ENCODE results near the gene RCOR1. TPM values are rescaled to one million over a fixed set of nuclear protein-coding genes. Genes with fewer than 3 reads are reported as not detected.

RCOR1 gene
- total RNA-seq, 2 experiments from 2014 or later = 16.1 to 16.2 TPM

- Mint-ChIP-seq H3K27me3 (no peaks in the 10 kb centered on the region), H3K27ac (no peak overlapping the region), H3K4me3 (no peak overlapping the region), H3K4me1 (ENCODE audit: low read depth) (no peaks in the 10 kb centered on the region), H3K36me3 (ENCODE audit: low read depth) (peaks cover 12% of the 10 kb centered on the region), H3K9me3 (peaks cover 4% of the 10 kb centered on the region)
- ChIA-PET CTCF (no interaction called here), POLR2A (no interaction called here)
- no peak for TF ChIP-seq CTCF (IDR thresholded peaks at IDR 0.05)
- ATAC-seq = no peak
- intact Hi-C loops (cut with micrococcal nuclease) = no loop called here
- no peak for DNase-seq
Measured at GRCh38 chr14:102738373-102739189, 146.1 kb downstream of the RCOR1 start.

DNA sequence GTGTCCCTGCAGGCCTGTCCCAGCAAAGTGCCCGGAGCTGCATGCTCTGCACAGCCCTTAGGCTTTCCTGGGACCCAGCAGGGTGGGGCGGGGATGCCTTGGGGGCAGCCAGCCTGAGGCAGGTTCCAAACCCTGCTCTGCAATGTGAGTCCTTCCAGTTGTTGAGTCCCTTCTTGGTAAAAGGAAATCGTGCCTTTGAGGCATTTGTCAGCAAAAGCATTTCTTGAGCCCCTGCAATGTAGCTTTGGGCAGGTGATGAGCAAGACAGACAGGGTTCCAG lies 146.7 kb downstream of the RCOR1 start:
- Mint-ChIP-seq H3K4me1 (ENCODE audit: low read depth) (no peaks in the 10 kb centered on the region), H3K9me3 (peaks cover 4% of the 10 kb centered on the region), H3K27me3 (no peaks in the 10 kb centered on the region), H3K4me3 (no peak overlapping the region), H3K36me3 (ENCODE audit: low read depth) (peaks cover 12% of the 10 kb centered on the region), H3K27ac (no peak overlapping the region)
- ChIA-PET POLR2A (no interaction called here), CTCF (no interaction called here)
- no peak for TF ChIP-seq CTCF (IDR thresholded peaks at IDR 0.05)
- DNase-seq (no peak), ATAC-seq (no peak)
- intact Hi-C loops (cut with micrococcal nuclease) = no loop called here

DNA sequence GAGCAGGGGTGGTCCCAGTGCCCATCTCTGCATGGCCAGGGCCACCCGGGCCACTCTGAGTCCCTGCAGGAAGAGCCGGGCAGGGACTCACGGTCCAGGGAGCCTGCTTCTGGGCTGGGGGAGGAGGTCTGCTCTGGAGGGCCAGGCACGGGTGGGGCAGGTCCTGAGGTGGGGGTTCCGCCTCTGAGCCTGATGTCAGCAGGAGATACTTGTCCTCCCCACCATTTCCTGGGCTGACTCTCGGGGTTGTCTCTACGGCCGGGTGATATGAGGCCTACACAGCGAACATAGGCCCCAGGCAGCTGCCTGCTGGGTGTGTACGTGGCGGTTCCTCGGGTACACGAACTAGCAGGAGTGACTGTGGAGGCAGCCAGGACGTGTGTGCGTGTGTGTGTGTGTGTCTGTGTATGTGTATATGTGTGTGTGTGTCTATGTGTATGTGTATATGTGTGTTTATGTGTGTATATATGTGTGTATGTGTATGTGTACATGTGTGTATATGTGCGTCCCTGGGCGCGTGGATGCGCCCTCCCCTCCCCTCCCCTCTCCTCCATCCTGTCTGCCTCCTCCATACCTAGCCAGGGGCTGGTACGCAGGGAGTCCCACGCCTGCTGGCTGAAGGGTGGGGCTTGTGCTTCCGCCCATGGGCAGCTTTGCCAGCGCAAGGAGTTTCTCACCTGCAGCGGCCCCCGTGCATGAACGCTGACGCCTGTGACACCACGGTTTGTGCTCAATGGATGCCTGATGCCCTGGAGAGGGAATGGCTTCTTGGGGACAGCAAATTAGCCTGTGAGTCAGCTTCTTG lies 154.4 kb downstream of the RCOR1 start:
- no peak overlapping the region for H3K27ac Mint-ChIP-seq
- TF ChIP-seq CTCF (IDR thresholded peaks at IDR 0.05) = no peak
- no peak for DNase-seq
- ChIA-PET POLR2A (no interaction called here), CTCF (interaction anchor here (1.3 kb wide), 1 partner anchor 52 kb away, joined by 4 read pairs; no protein-coding TSS in a partner anchor)
- H3K27me3 Mint-ChIP-seq = no peaks in the 10 kb centered on the region
- H3K4me3 Mint-ChIP-seq = no peak overlapping the region
- no peaks in the 10 kb centered on the region for H3K4me1 Mint-ChIP-seq (ENCODE audit: low read depth)
- intact Hi-C loops (cut with micrococcal nuclease) = no loop called here
- H3K36me3 Mint-ChIP-seq (ENCODE audit: low read depth) = peaks cover 7% of the 10 kb centered on the region
- no peak for ATAC-seq
- H3K9me3 Mint-ChIP-seq = peaks cover 3% of the 10 kb centered on the region

- H3K9me3 Mint-ChIP-seq = no peaks in the 10 kb centered on the region
- H3K4me1 Mint-ChIP-seq (ENCODE audit: low read depth) = no peaks in the 10 kb centered on the region
- intact Hi-C loops (cut with micrococcal nuclease) = no loop called here
- ATAC-seq (no peak), DNase-seq (no peak)
- H3K27me3 Mint-ChIP-seq = no peaks in the 10 kb centered on the region
- H3K27ac Mint-ChIP-seq = no peak overlapping the region
- no peaks in the 10 kb centered on the region for H3K36me3 Mint-ChIP-seq (ENCODE audit: low read depth)
- ChIA-PET POLR2A (no interaction called here), CTCF (no interaction called here)
- TF ChIP-seq CTCF (IDR thresholded peaks at IDR 0.05) = no peak
- no peak overlapping the region for H3K4me3 Mint-ChIP-seq
Measured at GRCh38 chr14:102748806-102749205, 156.4 kb downstream of the RCOR1 start.
